CD8-positive, alpha-beta memory T cell (primary cell): Measurements from ENCODE around the gene BTRC. TPM values are rescaled to one million over a fixed set of nuclear protein-coding genes. Genes with fewer than 3 reads are reported as not detected.

Experiments
- CTCF ChIA-PET: fragments of 350-600 bp; sonication (Branson Sonifier 250); formaldehyde crosslinking; loops from one replicate; lab custom pipeline; 2021; ENCODE audit warnings: antibody characterized with exemption; lab: Charles Lee
- POLR2A ChIA-PET: fragments of 350-600 bp; sonication (Branson Sonifier 250); formaldehyde crosslinking; loops from one replicate; lab custom pipeline; 2021; ENCODE audit warnings: antibody characterized with exemption; lab: Charles Lee
- DNase-seq, 5 donors: peaks; one replicate each; pipeline versions ENCODE4 v3.0.0 to v3.0.0-alpha.2; 2020 to 2022; ENCODE audit warnings: mixed read lengths in 1 of 5
- H3K27ac ChIP-seq: one replicate; pipeline ENCODE4 v1.7.0; 2013; ENCODE audit warnings: low read depth, mild to moderate bottlenecking, low read length, moderate library complexity
- H3K27me3 ChIP-seq: 2 replicates; pipeline ENCODE4 v1.7.0; 2013; ENCODE audit warnings: low read length, mild to moderate bottlenecking; ENCODE audit not compliant: insufficient read depth, poor library complexity, severe bottlenecking
- H3K36me3 ChIP-seq: 2 replicates; pipeline ENCODE4 v1.7.0; 2013; ENCODE audit warnings: mild to moderate bottlenecking, low read length, moderate library complexity; ENCODE audit not compliant: insufficient read depth
- H3K4me1 ChIP-seq: 2 replicates; pipeline ENCODE4 v1.7.0; 2013; ENCODE audit warnings: mild to moderate bottlenecking, low read length, moderate library complexity; ENCODE audit not compliant: insufficient read depth
- H3K4me3 ChIP-seq: 2 replicates; pipeline ENCODE4 v1.7.0; 2013; ENCODE audit warnings: mild to moderate bottlenecking, low read length
- H3K9me3 ChIP-seq: 2 replicates; pipeline ENCODE4 v1.7.0; 2013; ENCODE audit warnings: mild to moderate bottlenecking, low read length
- H3K27ac Mint-ChIP-seq, 8 donors: one replicate each; pipeline ENCODE4 v1.8.0; 2020 to 2021; ENCODE audit warnings: mixed read lengths in 8 of 8, mild to moderate bottlenecking in 6 of 8, inconsistent platforms in 3 of 8, moderate library complexity in 3 of 8
- H3K27me3 Mint-ChIP-seq, 2 donors: one replicate each; pipeline ENCODE4 v1.8.0; 2020 to 2021; ENCODE audit warnings: mixed read lengths in 2 of 2, mild to moderate bottlenecking in 1 of 2, moderate library complexity in 1 of 2
- H3K36me3 Mint-ChIP-seq, 3 donors: one replicate each; pipeline ENCODE4 v1.8.0; 2020 to 2021; ENCODE audit warnings: mixed read lengths in 3 of 3, inconsistent platforms in 1 of 3, mild to moderate bottlenecking in 1 of 3
- H3K4me1 Mint-ChIP-seq, 3 donors: one replicate each; pipeline ENCODE4 v1.8.0; 2020 to 2021; ENCODE audit warnings: mixed read lengths in 3 of 3, inconsistent platforms in 1 of 3, mild to moderate bottlenecking in 1 of 3
- H3K4me3 Mint-ChIP-seq, 7 donors: one replicate each; pipeline ENCODE4 v1.8.0; 2020 to 2021; ENCODE audit warnings: mixed read lengths in 7 of 7, mild to moderate bottlenecking in 6 of 7, moderate library complexity in 4 of 7, inconsistent platforms in 2 of 7
- H3K9me3 Mint-ChIP-seq, 5 donors: one replicate each; pipeline ENCODE4 v1.8.0; 2020 to 2022; ENCODE audit warnings: mixed read lengths in 5 of 5, mild to moderate bottlenecking in 3 of 5, moderate library complexity in 2 of 5, inconsistent platforms in 1 of 5
- polyA plus RNA-seq: library from polyadenylated mRNA; unstranded; fragments of 300-500 nt; fragmentation: Illumina TruSeq; gene quantifications from one replicate; pipeline ENCODE4 v1.2.3, GENCODE V29; 2021
- total RNA-seq, 2 experiments: library from RNA; stranded (reverse); gene quantifications; one replicate each; pipeline ENCODE4 v1.2.3, GENCODE V29; 2021

Gene BTRC
- total and polyA plus RNA-seq, 3 experiments from 2014 or later = 7.1 to 21.3 (median 19.3) TPM

DNA sequence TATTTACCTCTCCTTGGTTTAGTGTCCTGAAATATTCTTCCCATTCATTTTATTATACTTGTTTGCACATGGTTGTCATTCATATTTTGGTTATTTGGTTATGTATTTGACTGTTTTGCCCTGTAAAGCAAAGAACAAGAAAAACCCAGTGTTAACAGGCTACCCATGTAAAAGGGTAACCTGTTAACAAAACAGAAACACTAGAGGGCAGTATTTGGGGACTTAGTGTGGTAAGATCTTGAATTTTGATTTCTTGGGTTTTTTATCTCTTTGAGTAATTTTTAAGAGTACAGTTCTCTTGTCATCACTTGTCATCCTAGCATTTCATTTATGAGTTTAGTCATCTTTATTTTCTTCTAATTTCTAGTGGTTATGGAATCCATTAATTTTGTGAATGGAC, 182.8 kb downstream of the BTRC start:
- Histone ChIP-seq H3K4me3 (no peak overlapping the region), H3K4me1 (no peaks in the 10 kb centered on the region), H3K36me3 (peaks cover 10% of the 10 kb centered on the region), H3K9me3 (no peaks in the 10 kb centered on the region), H3K27me3 (no peaks in the 10 kb centered on the region), H3K27ac (no peak overlapping the region)
- ChIA-PET POLR2A (no interaction called here), CTCF (interaction anchor here (1.0 to 1.2 kb wide), 2 partner anchors 10 to 21 kb away, joined by 3 read pairs; no protein-coding TSS in a partner anchor)
- Mint-ChIP-seq H3K9me3 (no peaks in the 10 kb centered on the region), H3K4me1 (no peaks in the 10 kb centered on the region), H3K27ac (no peak overlapping the region), H3K27me3 (no peaks in the 10 kb centered on the region), H3K36me3 (peaks cover 0 to 71% (median 27%) of the 10 kb centered on the region in 3 donors), H3K4me3 (no peak overlapping the region)
- DNase-seq = peak in 1 of 5 donors; percentile 13

- no peak for DNase-seq
- no peaks in the 10 kb centered on the region for H3K36me3 ChIP-seq
- H3K4me3 ChIP-seq = no peak overlapping the region
- Mint-ChIP-seq H3K27ac (peak overlapping the region in 1 of 8 donors; percentile 16), H3K27me3 (no peaks in the 10 kb centered on the region), H3K4me3 (no peak overlapping the region), H3K36me3 (peaks cover 0 to 67% (median 18%) of the 10 kb centered on the region in 3 donors), H3K9me3 (no peaks in the 10 kb centered on the region), H3K4me1 (no peaks in the 10 kb centered on the region)
- H3K27me3 ChIP-seq = no peaks in the 10 kb centered on the region
- H3K4me1 ChIP-seq = no peaks in the 10 kb centered on the region
- CTCF ChIA-PET = interaction anchor here (0.9 to 1.2 kb wide), 2 partner anchors 13 to 30 kb away, joined by 3 read pairs; no protein-coding TSS in a partner anchor
- POLR2A ChIA-PET = no interaction called here
- no peak overlapping the region for H3K27ac ChIP-seq
- H3K9me3 ChIP-seq = no peaks in the 10 kb centered on the region
These were observed 184.5 kb downstream of the BTRC start for GRCh38 chr10:101538446-101538845.

DNA sequence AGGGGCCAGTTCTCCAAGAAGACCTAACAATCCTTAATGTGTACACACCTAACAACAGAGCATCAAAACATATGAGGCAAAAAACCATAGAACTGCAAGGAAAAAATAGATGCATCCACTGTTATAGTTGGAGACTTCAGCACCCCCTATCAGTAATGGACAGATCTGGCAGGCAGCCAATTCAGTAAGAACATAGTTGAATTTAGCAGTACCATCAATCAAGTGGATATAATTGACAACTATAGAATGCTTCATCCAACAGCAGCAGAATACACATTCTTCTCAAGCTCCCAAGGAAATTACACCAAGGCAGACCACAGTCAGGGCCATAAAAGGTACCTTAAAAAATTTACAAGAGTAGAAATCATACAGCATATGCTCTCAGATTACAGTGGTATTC, 191.9 kb downstream of the BTRC start:
- POLR2A ChIA-PET = no interaction called here
- Mint-ChIP-seq H3K9me3 (no peaks in the 10 kb centered on the region), H3K27ac (peak overlapping the region in 1 of 8 donors; percentile 8), H3K27me3 (no peaks in the 10 kb centered on the region), H3K4me3 (no peak overlapping the region), H3K36me3 (peaks cover 6 to 41% (median 9%) of the 10 kb centered on the region in 3 donors), H3K4me1 (no peaks in the 10 kb centered on the region)
- H3K9me3 ChIP-seq = no peaks in the 10 kb centered on the region
- CTCF ChIA-PET = interaction anchor here (0.8 to 1.2 kb wide), 3 partner anchors 8 to 62 kb away, joined by 3 read pairs; no protein-coding TSS in a partner anchor
- no peaks in the 10 kb centered on the region for H3K27me3 ChIP-seq
- H3K27ac ChIP-seq = no peak overlapping the region
- no peak for DNase-seq
- no peak overlapping the region for H3K4me3 ChIP-seq
- no peaks in the 10 kb centered on the region for H3K4me1 ChIP-seq
- no peaks in the 10 kb centered on the region for H3K36me3 ChIP-seq

DNA sequence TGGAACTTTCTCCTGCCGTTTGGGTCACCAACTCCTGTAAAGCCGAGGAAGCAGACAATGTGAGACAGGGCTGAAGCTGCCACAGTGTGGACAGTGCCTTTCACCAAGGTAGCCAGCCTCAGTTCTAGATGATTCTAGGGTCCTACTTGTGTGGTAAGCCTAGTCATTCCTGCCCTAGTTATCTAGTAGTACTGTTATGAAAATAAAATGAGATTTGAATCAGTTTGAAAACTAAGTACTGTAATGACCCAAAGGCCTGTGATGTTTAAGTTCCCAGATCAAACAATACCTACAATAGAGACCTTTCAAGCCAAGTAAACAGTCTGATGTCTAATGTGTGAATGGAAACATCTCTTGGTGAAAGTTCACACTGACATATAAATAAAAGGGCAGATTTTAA, 197.0 kb downstream of the BTRC start:
- Histone ChIP-seq H3K9me3 (no peaks in the 10 kb centered on the region), H3K36me3 (no peaks in the 10 kb centered on the region), H3K4me3 (no peak overlapping the region), H3K4me1 (no peaks in the 10 kb centered on the region), H3K27ac (no peak overlapping the region), H3K27me3 (no peaks in the 10 kb centered on the region)
- no peaks in the 10 kb centered on the region for H3K9me3 Mint-ChIP-seq
- H3K27me3 Mint-ChIP-seq = no peaks in the 10 kb centered on the region
- no peak overlapping the region for H3K27ac Mint-ChIP-seq
- no peak overlapping the region for H3K4me3 Mint-ChIP-seq
- no peak for DNase-seq
- ChIA-PET CTCF (interaction anchor here (1.0 kb wide), 1 partner anchor 12 kb away, joined by 3 read pairs; no protein-coding TSS in a partner anchor), POLR2A (no interaction called here)
- H3K4me1 Mint-ChIP-seq = no peaks in the 10 kb centered on the region
- peaks cover 0 to 55% (median 24%) of the 10 kb centered on the region in 3 donors for H3K36me3 Mint-ChIP-seq

DNA sequence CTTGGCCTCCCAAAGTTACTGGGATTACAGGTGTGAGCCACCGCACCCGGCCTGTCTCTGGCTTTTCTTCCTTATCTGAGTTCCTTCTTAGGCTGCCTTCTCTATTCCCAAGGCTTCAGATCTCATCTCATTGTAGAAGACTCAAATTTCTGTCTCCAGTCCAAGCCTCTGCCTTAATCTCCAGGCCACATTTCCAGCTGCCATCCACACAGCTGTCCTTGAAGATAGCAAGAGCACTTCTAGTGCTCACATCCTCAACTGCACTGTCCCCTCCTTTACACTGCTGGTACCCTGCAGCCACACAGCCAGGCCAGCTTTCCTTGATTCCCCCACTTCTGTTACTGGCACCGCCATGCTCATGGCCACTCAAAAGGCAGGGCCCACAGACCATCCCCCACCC, 198.5 kb downstream of the BTRC start:
- Mint-ChIP-seq H3K4me1 (peaks cover 0 to 3% (median 0%) of the 10 kb centered on the region in 3 donors), H3K4me3 (no peak overlapping the region), H3K27ac (peak overlapping the region in 3 of 8 donors; percentile 18 to 74 (median 54)), H3K9me3 (no peaks in the 10 kb centered on the region), H3K36me3 (peaks cover 0 to 50% (median 24%) of the 10 kb centered on the region in 3 donors), H3K27me3 (no peaks in the 10 kb centered on the region)
- DNase-seq = no peak
- H3K4me1 ChIP-seq = no peaks in the 10 kb centered on the region
- CTCF ChIA-PET = no interaction called here
- H3K4me3 ChIP-seq = no peak overlapping the region
- no peaks in the 10 kb centered on the region for H3K27me3 ChIP-seq
- no peak overlapping the region for H3K27ac ChIP-seq
- H3K9me3 ChIP-seq = no peaks in the 10 kb centered on the region
- POLR2A ChIA-PET = no interaction called here
- H3K36me3 ChIP-seq = no peaks in the 10 kb centered on the region

GRCh38 chr10:101557541-101557940, 203.6 kb downstream of the BTRC start:
- Histone ChIP-seq H3K4me1 (peaks cover 10% of the 10 kb centered on the region), H3K27me3 (no peaks in the 10 kb centered on the region), H3K4me3 (no peak overlapping the region), H3K9me3 (no peaks in the 10 kb centered on the region), H3K27ac (no peak overlapping the region), H3K36me3 (no peaks in the 10 kb centered on the region)
- H3K27me3 Mint-ChIP-seq = peaks cover 5 to 8% of the 10 kb centered on the region in 2 donors
- CTCF ChIA-PET = interaction anchor here (0.7 to 1.5 kb wide), 2 partner anchors 13 to 20 kb away, joined by 3 to 7 read pairs; no protein-coding TSS in a partner anchor
- peaks cover 0 to 27% (median 16%) of the 10 kb centered on the region in 3 donors for H3K36me3 Mint-ChIP-seq
- H3K4me1 Mint-ChIP-seq = peaks cover 19 to 21% (median 20%) of the 10 kb centered on the region in 3 donors
- no peaks in the 10 kb centered on the region for H3K9me3 Mint-ChIP-seq
- DNase-seq = no peak
- POLR2A ChIA-PET = no interaction called here
- H3K27ac Mint-ChIP-seq = peak overlapping the region in 3 of 8 donors; percentile 8 to 88 (median 55)
- H3K4me3 Mint-ChIP-seq = no peak overlapping the region

DNA sequence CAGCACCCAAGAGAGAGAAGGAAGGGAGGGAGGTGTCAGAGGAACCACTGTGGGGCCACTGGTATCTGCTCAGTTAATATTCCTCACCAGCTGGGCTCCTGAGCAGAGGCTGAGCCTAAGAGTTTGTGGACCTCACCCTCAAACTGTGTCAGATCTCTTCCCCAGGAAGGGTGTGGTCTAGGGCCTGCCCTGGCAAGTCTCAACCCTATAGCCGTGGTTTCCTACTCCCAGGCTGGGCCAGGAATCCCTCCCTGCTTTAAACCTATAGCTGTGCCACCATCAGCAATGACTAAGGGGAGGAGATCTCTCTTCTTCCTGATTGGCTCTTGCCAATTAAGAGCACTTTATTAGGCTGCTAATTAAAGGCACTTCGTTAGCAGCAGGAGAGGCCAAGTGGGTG, 204.2 kb downstream of the BTRC start:
- no peaks in the 10 kb centered on the region for H3K27me3 ChIP-seq
- peaks cover 10% of the 10 kb centered on the region for H3K4me1 ChIP-seq
- H3K36me3 ChIP-seq = no peaks in the 10 kb centered on the region
- no peak for DNase-seq
- CTCF ChIA-PET = interaction anchor here (0.7 to 1.5 kb wide), 2 partner anchors 12 to 21 kb away, joined by 3 to 7 read pairs; no protein-coding TSS in a partner anchor
- no peak overlapping the region for H3K4me3 ChIP-seq
- no peaks in the 10 kb centered on the region for H3K9me3 ChIP-seq
- POLR2A ChIA-PET = no interaction called here
- peaks cover 0 to 20% (median 12%) of the 10 kb centered on the region in 3 donors for H3K36me3 Mint-ChIP-seq
- peak overlapping the region in 1 of 7 donors; percentile 44 for H3K4me3 Mint-ChIP-seq
- H3K4me1 Mint-ChIP-seq = peaks cover 19 to 21% (median 20%) of the 10 kb centered on the region in 3 donors
- H3K9me3 Mint-ChIP-seq = no peaks in the 10 kb centered on the region
- peaks cover 9% of the 10 kb centered on the region in 2 donors for H3K27me3 Mint-ChIP-seq
- H3K27ac Mint-ChIP-seq = peak overlapping the region in 5 of 8 donors; percentile 8 to 88 (median 42)
- no peak overlapping the region for H3K27ac ChIP-seq
